ENCODE measurements around the gene GOT2.

The GOT2 gene

DNA sequence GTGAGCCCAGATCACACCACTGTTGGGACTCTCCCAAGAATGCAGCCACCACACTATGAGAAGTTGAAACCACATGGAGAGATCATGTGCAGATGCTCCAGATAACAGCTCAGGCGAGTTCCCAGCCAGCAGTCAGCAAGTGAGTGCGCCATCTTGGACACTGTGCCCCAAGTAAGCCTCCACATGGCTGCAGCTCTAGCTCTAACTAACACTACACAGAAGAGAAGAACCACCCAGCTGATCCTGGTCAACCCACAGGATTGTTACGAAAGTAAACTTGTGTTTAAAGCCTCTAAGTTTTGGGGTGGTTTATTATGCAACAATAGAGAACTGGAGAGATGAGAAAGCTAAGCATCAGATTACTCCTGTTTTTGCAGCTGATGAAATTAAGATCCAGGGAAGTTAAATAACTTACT lies 75.3 kb downstream of the GOT2 start:
- H3K4me1 ChIP-seq (ENCODE audit: insufficient read depth, low read length): peaks cover 8% of the 10 kb centered on the region
- H3K36me3 ChIP-seq (ENCODE audit: insufficient read depth, low read length): no peaks in the 10 kb centered on the region
- no peaks in the 10 kb centered on the region for H3K27me3 ChIP-seq (ENCODE audit: insufficient read depth, low read length)
- no peaks in the 10 kb centered on the region for H3K9me3 ChIP-seq (ENCODE audit: low read length)
- no peak overlapping the region for H2AFZ ChIP-seq (ENCODE audit: low read depth, low read length)
- H3K4me3 ChIP-seq (ENCODE audit: low read length): no peak overlapping the region

Data from neuron (in vitro differentiated cells).